ENCODE results near the gene POLRMT. TPM values are rescaled to one million over a fixed set of nuclear protein-coding genes. Genes with fewer than 3 reads are reported as not detected.

Gene POLRMT
- polyA plus RNA-seq, 1 of the 3 experiments (the other 2 are of a cell fraction): 38.2 TPM

- POLR2A ChIA-PET: interaction anchor here (1.7 kb wide), 1 partner anchor 40 kb away, joined by 8 read pairs; the partner anchor contains the start of gene CDC34
- H3K27me3 ChIP-seq (ENCODE audit: insufficient read depth): no peaks in the 10 kb centered on the region
- TF ChIP-seq JUND (IDR thresholded peaks at IDR 0.05): no peak
- TF ChIP-seq RXRA (IDR thresholded peaks at IDR 0.05; ENCODE audit: borderline replicate concordance, low read depth): no peak
- no peak for TF ChIP-seq USF2 (IDR thresholded peaks at IDR 0.05; ENCODE audit: borderline replicate concordance, low read depth, low read length)
- TF ChIP-seq YY1 (IDR thresholded peaks at IDR 0.05; ENCODE audit: low read depth): no peak
- no peak for TF ChIP-seq POLR2AphosphoS5 (IDR thresholded peaks at IDR 0.05; ENCODE audit: low read depth, low read length)
- TF ChIP-seq ZBTB33 (IDR thresholded peaks at IDR 0.05; ENCODE audit: borderline replicate concordance, low read depth): no peak
- TF ChIP-seq EP300 (IDR thresholded peaks at IDR 0.05; ENCODE audit: borderline replicate concordance in 1 of 2, low read depth in 1 of 2, low read length in 1 of 2): no peak
- no peak for TF ChIP-seq FOSL2 (IDR thresholded peaks at IDR 0.05; ENCODE audit: borderline replicate concordance, low read depth)
- no peak for TF ChIP-seq SIN3A (IDR thresholded peaks at IDR 0.05; ENCODE audit: borderline replicate concordance, low read depth, low read length)
- no peak for TF ChIP-seq MEF2A (IDR thresholded peaks at IDR 0.05; ENCODE audit: borderline replicate concordance, low read depth)
- no peak for TF ChIP-seq TCF12 (IDR thresholded peaks at IDR 0.05)
- TF ChIP-seq EZH2phosphoT487 (IDR thresholded peaks at IDR 0.05; ENCODE audit: borderline replicate concordance, low read depth): no peak
- TF ChIP-seq MXI1 (IDR thresholded peaks at IDR 0.05; ENCODE audit: low read depth, low read length): no peak
- no peak for TF ChIP-seq PBX3 (IDR thresholded peaks at IDR 0.05)
- no peak for TF ChIP-seq RCOR1 (IDR thresholded peaks at IDR 0.05; ENCODE audit: low read length)
- no peak for TF ChIP-seq NFIC (IDR thresholded peaks at IDR 0.05; ENCODE audit: borderline replicate concordance)
- TF ChIP-seq RFX5 (IDR thresholded peaks at IDR 0.05; ENCODE audit: low read length): no peak
- TF ChIP-seq FOXJ3 (CRISPR knock-in tag; IDR thresholded peaks at IDR 0.05): no peak
- no peak for TF ChIP-seq USF1 (IDR thresholded peaks at IDR 0.05; ENCODE audit: borderline replicate concordance, low read depth)
- TF ChIP-seq GABPA (IDR thresholded peaks at IDR 0.05; ENCODE audit: low read depth): no peak
- no peaks in the 10 kb centered on the region for H3K9me3 ChIP-seq
- H4K20me1 ChIP-seq (ENCODE audit: insufficient read depth): peaks cover 34% of the 10 kb centered on the region
- H2AFZ ChIP-seq (ENCODE audit: low read depth): peak overlapping the region; percentile 88; the same call in 1 of the 2 replicates
- no peaks in the 10 kb centered on the region for H3K9me2 ChIP-seq
- no peaks in the 10 kb centered on the region for H3K36me3 ChIP-seq (replicated peaks in 1 of 2; ENCODE audit: control insufficient read depth in 1 of 2, insufficient read depth in 2 of 2, low read length in 1 of 2)
- WGBS (ENCODE audit: low lambda C conversion rate): 6% methylated on average over 11 of the region's 14 CpGs
- CTCF ChIA-PET: interaction anchor here (0.8 to 1.9 kb wide), 3 partner anchors 13 to 38 kb away, joined by 3 to 4 read pairs (median 4); no protein-coding TSS in a partner anchor
- H3K4me1 ChIP-seq (ENCODE audit: control insufficient read depth in 1 of 2, insufficient read depth in 2 of 2, low read depth in 1 of 2, low read length in 1 of 2): peaks cover 20 to 32% of the 10 kb centered on the region in 2 experiments; a peak in 3 of 4 replicates
- H3K4me3 ChIP-seq (ENCODE audit: low read depth in 2 of 2, low read length in 1 of 2): peak overlapping the region; percentile 50 to 95; a peak in 2 of 4 replicates
- peaks cover 40% of the 10 kb centered on the region for H3K79me2 ChIP-seq (ENCODE audit: insufficient read depth)
- no peak for DNase-seq
- H3K9ac ChIP-seq: peak overlapping the region; percentile 57; the same call in 1 of the 2 replicates
- peak overlapping the region; percentile 73 to 82 for H3K27ac ChIP-seq (ENCODE audit: low read depth in 2 of 2, low read length in 1 of 2)
- peak overlapping the region; percentile 74 for H3K4me2 ChIP-seq
- peaks cover 11% of the 10 kb centered on the region for H3F3A ChIP-seq (replicated peaks; ENCODE audit: insufficient read depth)
Measured at GRCh38 chr19:571566-571974, 61.8 kb downstream of the POLRMT start.

Data from SK-N-SH (cell line).